ENCODE data around the gene ADCY2.

GRCh38 chr5:7363067-7363677, 32.8 kb upstream of the ADCY2 start:
- TF ChIP-seq BCLAF1 (IDR thresholded peaks at IDR 0.05): no peak
- TF ChIP-seq ZNF644 (CRISPR knock-in tag; IDR thresholded peaks at IDR 0.05; ENCODE audit: low read depth): no peak
- TF ChIP-seq CBX5 (CRISPR knock-in tag; IDR thresholded peaks at IDR 0.05; ENCODE audit: borderline replicate concordance): no peak
